ENCODE results near the gene HOXB6. TPM values are rescaled to one million over a fixed set of nuclear protein-coding genes. Genes with fewer than 3 reads are reported as not detected.

HOXB6 gene
- total RNA-seq, 4 donors from 2014 or later, result 0.27 to 4.6 (median 0.45) TPM

- intact Hi-C loops (cut with DNase I; ENCODE audit: low total_unique reads), result loop anchor here (5.0 kb wide), 2 partner anchors 99 to 254 kb away; no protein-coding TSS in a partner anchor
- H3K4me3 ChIP-seq (ENCODE audit: low read depth, poor library complexity, severe bottlenecking), result no peak overlapping the region
Observed at GRCh38 chr17:48591255-48592056, 13.3 kb downstream of the HOXB6 start.

DNA sequence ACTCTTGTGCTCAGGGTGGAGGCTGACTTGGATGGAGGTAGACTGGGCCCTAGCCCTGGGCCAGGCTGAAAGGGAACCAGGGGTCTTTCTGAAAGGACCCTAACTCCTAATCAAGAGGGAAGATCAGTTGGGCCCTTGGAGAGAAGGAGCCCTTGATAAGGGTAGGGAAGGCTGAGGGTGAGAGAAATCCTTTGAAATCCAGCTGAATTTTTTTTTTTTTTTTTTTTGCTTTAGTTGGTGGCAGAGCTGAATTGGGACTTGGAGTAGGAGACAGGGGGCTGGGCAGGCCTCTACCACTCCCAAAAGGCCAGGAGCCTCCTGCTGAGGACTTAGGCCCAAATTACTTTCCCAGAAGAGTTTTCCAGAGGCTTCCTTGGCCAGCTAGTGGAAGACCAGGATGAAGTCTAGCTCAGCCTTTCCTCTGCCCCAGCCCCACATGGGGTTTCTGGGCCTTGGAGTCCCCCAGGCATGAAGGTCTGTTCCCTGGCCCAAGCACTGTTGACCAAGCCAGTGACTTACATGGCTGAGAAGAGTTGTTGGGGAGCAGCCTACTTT, 14.1 kb downstream of the HOXB6 start:
- H3K4me3 ChIP-seq (ENCODE audit: low read depth, poor library complexity, severe bottlenecking), result no peak overlapping the region
- TF ChIP-seq POLR2A (IDR thresholded peaks at IDR 0.05) (no peak), CTCF (IDR thresholded peaks at IDR 0.05) (no peak)
- DNase-seq (ENCODE audit: low spot score in 2 of 2), result no peak
- intact Hi-C loops (cut with DNase I; ENCODE audit: low total_unique reads), result loop anchor here (5.0 kb wide), 2 partner anchors 98 to 253 kb away; no protein-coding TSS in a partner anchor

More at GRCh38 chr17:48591255-48592056, 13.3 kb downstream of the HOXB6 start:
- WGBS, 2 donors, result 91 to 92% methylated on average over 10 of the region's 10 CpGs
- no peak for DNase-seq (ENCODE audit: low spot score in 2 of 2)
- TF ChIP-seq CTCF (IDR thresholded peaks at IDR 0.05) (no peak), POLR2A (IDR thresholded peaks at IDR 0.05) (no peak)

GRCh38 chr17:48589831-48590606, 14.8 kb downstream of the HOXB6 start, which contains the start of gene HOXB3:
Gene HOXB3, minus strand, starts transcription at chr17:48590241. Its CDS starts 37,767 bp downstream, at chr17:48552474.
- no peak for TF ChIP-seq POLR2A (IDR thresholded peaks at IDR 0.05)
- no peak for TF ChIP-seq CTCF (IDR thresholded peaks at IDR 0.05)
- no peak within 1 kb of the TSS for H3K4me3 ChIP-seq (ENCODE audit: low read depth, poor library complexity, severe bottlenecking)
- DNase-seq (ENCODE audit: low spot score in 2 of 2), result no peak
- WGBS, 2 donors, result 85% methylated on average over 23 of the region's 23 CpGs
- intact Hi-C loops (cut with DNase I; ENCODE audit: low total_unique reads), result loop anchor here (5.0 kb wide), 2 partner anchors 98 to 253 kb away; no protein-coding TSS in a partner anchor

DNA sequence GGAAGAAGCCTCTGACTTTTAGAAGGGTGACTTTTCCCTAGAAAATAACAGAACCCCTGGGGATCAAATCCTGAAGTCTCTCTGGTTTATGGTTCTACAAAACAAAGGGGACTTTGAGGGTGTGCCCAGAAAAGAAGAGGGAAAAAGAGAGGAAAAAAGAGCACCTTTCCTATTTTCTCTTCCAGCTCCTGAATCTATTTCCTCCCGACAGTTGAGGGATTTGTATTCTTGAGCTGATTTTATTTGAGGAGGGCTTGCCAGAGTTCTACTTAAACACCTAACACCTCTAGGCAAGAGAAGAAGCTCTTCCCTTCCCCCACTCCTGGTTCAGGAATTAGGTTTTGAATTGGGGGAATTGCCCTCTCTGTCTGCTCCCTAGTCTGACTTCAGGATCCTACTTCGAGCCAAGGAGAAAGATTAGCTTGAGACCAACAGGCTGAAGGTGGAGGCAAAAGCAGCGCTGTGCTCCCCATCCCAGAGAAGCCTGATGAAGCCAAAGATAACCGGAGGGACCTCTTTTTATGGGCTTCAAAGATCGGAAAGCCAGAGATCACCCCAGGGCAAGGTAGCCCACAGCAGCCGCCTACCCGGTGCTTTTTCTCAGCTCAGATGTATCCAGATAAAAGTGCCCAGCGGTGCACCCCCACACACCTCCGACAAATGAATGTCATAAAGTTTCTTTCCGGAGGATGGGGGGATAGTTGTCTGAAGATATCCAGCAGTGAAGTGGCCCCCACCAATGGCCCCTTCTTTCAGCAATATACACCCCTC, 15.5 kb downstream of the HOXB6 start:
- no peak for DNase-seq (ENCODE audit: low spot score in 2 of 2)
- TF ChIP-seq CTCF (IDR thresholded peaks at IDR 0.05) (no peak), POLR2A (IDR thresholded peaks at IDR 0.05) (no peak)
- intact Hi-C loops (cut with DNase I; ENCODE audit: low total_unique reads), result no loop called here
- no peak overlapping the region for H3K4me3 ChIP-seq (ENCODE audit: low read depth, poor library complexity, severe bottlenecking)
- WGBS, 2 donors, result 75 to 79% methylated on average over 10 of the region's 10 CpGs

- TF ChIP-seq POLR2A (IDR thresholded peaks at IDR 0.05) (no peak), CTCF (IDR thresholded peaks at IDR 0.05) (no peak)
- H3K4me3 ChIP-seq (ENCODE audit: low read depth, poor library complexity, severe bottlenecking), result no peak overlapping the region
- intact Hi-C loops (cut with DNase I; ENCODE audit: low total_unique reads), result no loop called here
- 68 to 70% methylated on average over 2 of the region's 2 CpGs for WGBS, 2 donors
- no peak for DNase-seq (ENCODE audit: low spot score in 2 of 2)
Observed at GRCh38 chr17:48588528-48588927, 16.3 kb downstream of the HOXB6 start.

Measured in lower leg skin (tissue), 4 donors.